ENCODE data around the gene PPIG.
"Not testable (repeated sequence)": the region's sequence is repeated elsewhere in the genome, so short reads cannot be mapped to it uniquely, and the experiment has no call there.

The PPIG gene

GRCh38 chr2:169584005-169584877, at the start of gene PPIG:
TSS of gene PPIG (plus strand) at chr2:169584351. CDS start at chr2:169604042, 19,691 bp downstream.
- Histone ChIP-seq H3K27me3 (ENCODE audit: insufficient read depth, low read length) (no peaks in the 10 kb centered on the region), H2AFZ (ENCODE audit: low read length, unreplicated experiment) (peak within 1 kb of the TSS; percentile 93), H3K36me3 (ENCODE audit: insufficient read depth, low read length) (no peaks in the 10 kb centered on the region), H3K27ac (ENCODE audit: low read depth, low read length) (peak within 1 kb of the TSS; percentile 92), H3K4me3 (ENCODE audit: low read depth, low read length) (peak within 1 kb of the TSS; percentile 96), H3K4me1 (ENCODE audit: control insufficient read depth, insufficient read depth, low read length, unreplicated experiment) (peaks cover 7% of the 10 kb centered on the region), H3K79me2 (ENCODE audit: control insufficient read depth, insufficient read depth, low read length, unreplicated experiment) (peaks cover 48% of the 10 kb centered on the region)

GRCh38 chr2:169539460-169539859, 44.7 kb upstream of the PPIG start:
- H3K27ac ChIP-seq (ENCODE audit: low read depth, low read length); H3K4me1 ChIP-seq (ENCODE audit: control insufficient read depth, insufficient read depth, low read length, unreplicated experiment); H3K36me3 ChIP-seq (ENCODE audit: insufficient read depth, low read length); H3K79me2 ChIP-seq (ENCODE audit: control insufficient read depth, insufficient read depth, low read length, unreplicated experiment); H3K4me3 ChIP-seq (ENCODE audit: low read depth, low read length); H2AFZ ChIP-seq (ENCODE audit: low read length, unreplicated experiment); H3K27me3 ChIP-seq (ENCODE audit: insufficient read depth, low read length): not testable (repeated sequence)

GRCh38 chr2:169540146-169540545, 44.0 kb upstream of the PPIG start:
- Histone ChIP-seq H3K79me2 (ENCODE audit: control insufficient read depth, insufficient read depth, low read length, unreplicated experiment) (no peaks in the 10 kb centered on the region), H3K36me3 (ENCODE audit: insufficient read depth, low read length) (no peaks in the 10 kb centered on the region), H3K4me3 (ENCODE audit: low read depth, low read length) (no peak overlapping the region), H3K27ac (ENCODE audit: low read depth, low read length) (no peak overlapping the region), H3K4me1 (ENCODE audit: control insufficient read depth, insufficient read depth, low read length, unreplicated experiment) (no peaks in the 10 kb centered on the region), H3K27me3 (ENCODE audit: insufficient read depth, low read length) (no peaks in the 10 kb centered on the region), H2AFZ (ENCODE audit: low read length, unreplicated experiment) (no peak overlapping the region)

GRCh38 chr2:169542433-169542832, 41.7 kb upstream of the PPIG start:
- no peak overlapping the region for H2AFZ ChIP-seq (ENCODE audit: low read length, unreplicated experiment)
- no peaks in the 10 kb centered on the region for H3K27me3 ChIP-seq (ENCODE audit: insufficient read depth, low read length)
- no peak overlapping the region for H3K4me3 ChIP-seq (ENCODE audit: low read depth, low read length)
- no peak overlapping the region for H3K27ac ChIP-seq (ENCODE audit: low read depth, low read length)
- H3K36me3 ChIP-seq (ENCODE audit: insufficient read depth, low read length): no peaks in the 10 kb centered on the region
- H3K79me2 ChIP-seq (ENCODE audit: control insufficient read depth, insufficient read depth, low read length, unreplicated experiment): no peaks in the 10 kb centered on the region
- no peaks in the 10 kb centered on the region for H3K4me1 ChIP-seq (ENCODE audit: control insufficient read depth, insufficient read depth, low read length, unreplicated experiment)

- H2AFZ ChIP-seq (ENCODE audit: low read length, unreplicated experiment): no peak overlapping the region
- H3K4me1 ChIP-seq (ENCODE audit: control insufficient read depth, insufficient read depth, low read length, unreplicated experiment): no peaks in the 10 kb centered on the region
- no peak overlapping the region for H3K4me3 ChIP-seq (ENCODE audit: low read depth, low read length)
- no peaks in the 10 kb centered on the region for H3K79me2 ChIP-seq (ENCODE audit: control insufficient read depth, insufficient read depth, low read length, unreplicated experiment)
- H3K27ac ChIP-seq (ENCODE audit: low read depth, low read length): no peak overlapping the region
- H3K27me3 ChIP-seq (ENCODE audit: insufficient read depth, low read length): no peaks in the 10 kb centered on the region
- peaks cover 3% of the 10 kb centered on the region for H3K36me3 ChIP-seq (ENCODE audit: insufficient read depth, low read length)
Observed at GRCh38 chr2:169546756-169547155, 37.4 kb upstream of the PPIG start.

- no peaks in the 10 kb centered on the region for H3K79me2 ChIP-seq (ENCODE audit: control insufficient read depth, insufficient read depth, low read length, unreplicated experiment)
Observed at GRCh38 chr2:169561364-169561763, 22.8 kb upstream of the PPIG start.

GRCh38 chr2:169562084-169562483, 22.1 kb upstream of the PPIG start:
- H2AFZ ChIP-seq (ENCODE audit: low read length, unreplicated experiment); H3K4me1 ChIP-seq (ENCODE audit: control insufficient read depth, insufficient read depth, low read length, unreplicated experiment); H3K27me3 ChIP-seq (ENCODE audit: insufficient read depth, low read length); H3K4me3 ChIP-seq (ENCODE audit: low read depth, low read length); H3K79me2 ChIP-seq (ENCODE audit: control insufficient read depth, insufficient read depth, low read length, unreplicated experiment); H3K27ac ChIP-seq (ENCODE audit: low read depth, low read length): not testable (repeated sequence)
- peaks cover 12% of the 10 kb centered on the region; the same call in 1 of the 2 replicates for H3K36me3 ChIP-seq (ENCODE audit: insufficient read depth, low read length)

More at GRCh38 chr2:169561364-169561763, 22.8 kb upstream of the PPIG start:
- Histone ChIP-seq H3K4me3 (ENCODE audit: low read depth, low read length) (no peak overlapping the region), H2AFZ (ENCODE audit: low read length, unreplicated experiment) (no peak overlapping the region), H3K4me1 (ENCODE audit: control insufficient read depth, insufficient read depth, low read length, unreplicated experiment) (no peaks in the 10 kb centered on the region), H3K27me3 (ENCODE audit: insufficient read depth, low read length) (no peaks in the 10 kb centered on the region), H3K27ac (ENCODE audit: low read depth, low read length) (no peak overlapping the region), H3K36me3 (ENCODE audit: insufficient read depth, low read length) (peaks cover 12% of the 10 kb centered on the region; the same call in 1 of the 2 replicates)

- Histone ChIP-seq H3K27me3 (ENCODE audit: insufficient read depth, low read length) (no peaks in the 10 kb centered on the region), H3K4me1 (ENCODE audit: control insufficient read depth, insufficient read depth, low read length, unreplicated experiment) (no peaks in the 10 kb centered on the region), H2AFZ (ENCODE audit: low read length, unreplicated experiment) (no peak overlapping the region), H3K4me3 (ENCODE audit: low read depth, low read length) (no peak overlapping the region), H3K79me2 (ENCODE audit: control insufficient read depth, insufficient read depth, low read length, unreplicated experiment) (no peaks in the 10 kb centered on the region), H3K27ac (ENCODE audit: low read depth, low read length) (no peak overlapping the region), H3K36me3 (ENCODE audit: insufficient read depth, low read length) (peaks cover 12% of the 10 kb centered on the region; the same call in 1 of the 2 replicates)
Observed at GRCh38 chr2:169562519-169562918, 21.6 kb upstream of the PPIG start.

- H3K79me2 ChIP-seq (ENCODE audit: control insufficient read depth, insufficient read depth, low read length, unreplicated experiment): no peaks in the 10 kb centered on the region
- H3K4me3 ChIP-seq (ENCODE audit: low read depth, low read length): no peak overlapping the region
- H2AFZ ChIP-seq (ENCODE audit: low read length, unreplicated experiment): no peak overlapping the region
- no peaks in the 10 kb centered on the region for H3K27me3 ChIP-seq (ENCODE audit: insufficient read depth, low read length)
- no peaks in the 10 kb centered on the region for H3K4me1 ChIP-seq (ENCODE audit: control insufficient read depth, insufficient read depth, low read length, unreplicated experiment)
- H3K27ac ChIP-seq (ENCODE audit: low read depth, low read length): no peak overlapping the region
- H3K36me3 ChIP-seq (ENCODE audit: insufficient read depth, low read length): peaks cover 9% of the 10 kb centered on the region; the same call in 1 of the 2 replicates
Observed at GRCh38 chr2:169565686-169566085, 18.5 kb upstream of the PPIG start.

GRCh38 chr2:169569948-169570347, 14.2 kb upstream of the PPIG start:
- Histone ChIP-seq H2AFZ (ENCODE audit: low read length, unreplicated experiment) (no peak overlapping the region), H3K4me3 (ENCODE audit: low read depth, low read length) (no peak overlapping the region), H3K36me3 (ENCODE audit: insufficient read depth, low read length) (no peaks in the 10 kb centered on the region), H3K27ac (ENCODE audit: low read depth, low read length) (no peak overlapping the region), H3K4me1 (ENCODE audit: control insufficient read depth, insufficient read depth, low read length, unreplicated experiment) (peaks cover 8% of the 10 kb centered on the region), H3K79me2 (ENCODE audit: control insufficient read depth, insufficient read depth, low read length, unreplicated experiment) (peaks cover 17% of the 10 kb centered on the region), H3K27me3 (ENCODE audit: insufficient read depth, low read length) (no peaks in the 10 kb centered on the region)

GRCh38 chr2:169570752-169571151, 13.4 kb upstream of the PPIG start:
- H3K4me1 ChIP-seq (ENCODE audit: control insufficient read depth, insufficient read depth, low read length, unreplicated experiment); H3K27me3 ChIP-seq (ENCODE audit: insufficient read depth, low read length); H2AFZ ChIP-seq (ENCODE audit: low read length, unreplicated experiment); H3K27ac ChIP-seq (ENCODE audit: low read depth, low read length); H3K36me3 ChIP-seq (ENCODE audit: insufficient read depth, low read length); H3K4me3 ChIP-seq (ENCODE audit: low read depth, low read length): not testable (repeated sequence)
- peaks cover 17% of the 10 kb centered on the region for H3K79me2 ChIP-seq (ENCODE audit: control insufficient read depth, insufficient read depth, low read length, unreplicated experiment)
